Uterus (tissue), 2 donors: ENCODE data around the gene FAM53B.

Experiments used
- POLR2A ChIP-seq, 2 donors: fragments of 450-650 bp; IDR thresholded peaks; one replicate each; pipeline ENCODE4 v1.6.1; 2016; ENCODE audit warnings: antibody characterized with exemption in 2 of 2, mild to moderate bottlenecking in 1 of 2, moderate library complexity in 1 of 2
- TF ChIP-seq, protein P1 (sequence below), 4 experiments: fragments of 200-600 bp in 2 of 4; fragments of 450-650 bp in 2 of 4; sonication (generic) in 2 of 4; IDR thresholded peaks; one replicate each; pipeline ENCODE4 v1.5.1; 2016 to 2019; ENCODE audit warnings: antibody characterized with exemption in 4 of 4, mild to moderate bottlenecking in 2 of 4, moderate library complexity in 1 of 4

DNA sequence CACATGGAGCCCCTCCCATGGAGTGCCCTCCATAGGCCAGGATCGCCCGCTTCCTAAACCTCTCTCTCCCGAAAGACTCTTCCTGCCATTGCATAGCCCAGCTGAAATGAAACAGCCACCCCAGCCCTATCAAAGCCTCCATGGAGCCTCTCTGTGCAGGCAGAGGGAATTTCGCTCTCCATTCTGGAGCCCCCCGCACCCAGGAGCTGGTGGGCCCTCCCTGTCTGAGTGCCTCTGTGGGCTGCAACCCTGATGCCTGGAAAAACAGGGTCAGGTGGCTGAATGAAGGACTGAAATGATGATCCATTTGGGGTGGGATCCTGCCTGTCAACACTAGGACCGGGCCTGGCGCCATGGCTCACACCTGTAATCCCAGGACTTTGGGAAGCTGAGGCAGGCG lies 106.4 kb downstream of the FAM53B start:
- TF ChIP-seq, protein P1, sequence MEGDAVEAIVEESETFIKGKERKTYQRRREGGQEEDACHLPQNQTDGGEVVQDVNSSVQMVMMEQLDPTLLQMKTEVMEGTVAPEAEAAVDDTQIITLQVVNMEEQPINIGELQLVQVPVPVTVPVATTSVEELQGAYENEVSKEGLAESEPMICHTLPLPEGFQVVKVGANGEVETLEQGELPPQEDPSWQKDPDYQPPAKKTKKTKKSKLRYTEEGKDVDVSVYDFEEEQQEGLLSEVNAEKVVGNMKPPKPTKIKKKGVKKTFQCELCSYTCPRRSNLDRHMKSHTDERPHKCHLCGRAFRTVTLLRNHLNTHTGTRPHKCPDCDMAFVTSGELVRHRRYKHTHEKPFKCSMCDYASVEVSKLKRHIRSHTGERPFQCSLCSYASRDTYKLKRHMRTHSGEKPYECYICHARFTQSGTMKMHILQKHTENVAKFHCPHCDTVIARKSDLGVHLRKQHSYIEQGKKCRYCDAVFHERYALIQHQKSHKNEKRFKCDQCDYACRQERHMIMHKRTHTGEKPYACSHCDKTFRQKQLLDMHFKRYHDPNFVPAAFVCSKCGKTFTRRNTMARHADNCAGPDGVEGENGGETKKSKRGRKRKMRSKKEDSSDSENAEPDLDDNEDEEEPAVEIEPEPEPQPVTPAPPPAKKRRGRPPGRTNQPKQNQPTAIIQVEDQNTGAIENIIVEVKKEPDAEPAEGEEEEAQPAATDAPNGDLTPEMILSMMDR (IDR thresholded peaks at IDR 0.05), result no peak
- TF ChIP-seq POLR2A (IDR thresholded peaks at IDR 0.05), result no peak
